ENCODE results near the gene ABI1. TPM values are rescaled to one million over a fixed set of nuclear protein-coding genes. Genes with fewer than 3 reads are reported as not detected.

The ABI1 gene
- total and polyA plus RNA-seq, 2 of the 13 experiments (the other 11 are each of a cell fraction or from before 2014, with no cell fraction given), result 20.9 to 22.9 TPM

GRCh38 chr10:26802527-26802926 lies 58.2 kb downstream of the ABI1 start (continued):
- no peak for TF ChIP-seq ATF2 (CRISPR knock-in tag; IDR thresholded peaks at IDR 0.05)

GRCh38 chr10:26801831-26802230 lies 58.9 kb downstream of the ABI1 start:
- WGBS (ENCODE audit: low lambda C conversion rate), result 95% methylated on average over 3 of the region's 3 CpGs
- ChIA-PET POLR2A (no interaction called here), CTCF (ENCODE audit: low intra/inter-chr PET ratio, low total read pairs) (no interaction called here)
- TF ChIP-seq NFIB (CRISPR knock-in tag; IDR thresholded peaks at IDR 0.05; ENCODE audit: borderline replicate concordance) (no peak), FOXA1 (IDR thresholded peaks at IDR 0.05) (no peak), FOXA1 (CRISPR knock-in tag; IDR thresholded peaks at IDR 0.05) (no peak), ONECUT2 (CRISPR knock-in tag; IDR thresholded peaks at IDR 0.05) (no peak), BCL3 (CRISPR knock-in tag; IDR thresholded peaks at IDR 0.05) (no peak), SRSF4 (IDR thresholded peaks at IDR 0.05; ENCODE audit: low read depth, low read length, poor library complexity, severe bottlenecking) (no peak), ZNF574 (CRISPR knock-in tag; IDR thresholded peaks at IDR 0.05) (no peak), MATR3 (CRISPR knock-in tag; IDR thresholded peaks at IDR 0.05) (no peak), ZBTB33 (CRISPR knock-in tag; IDR thresholded peaks at IDR 0.05) (no peak), ZNF607 (CRISPR knock-in tag; IDR thresholded peaks at IDR 0.05; ENCODE audit: borderline replicate concordance) (no peak), BHLHE40 (IDR thresholded peaks at IDR 0.05; ENCODE audit: low read length) (no peak), ZNF598 (CRISPR knock-in tag; IDR thresholded peaks at IDR 0.05; ENCODE audit: borderline replicate concordance) (no peak), PCBP2 (optimal IDR thresholded peaks at IDR 0.05; ENCODE audit: low read depth, low read length, poor library complexity, severe bottlenecking) (no peak), ZNF841 (CRISPR knock-in tag; IDR thresholded peaks at IDR 0.05; ENCODE audit: borderline replicate concordance) (no peak)
- Histone ChIP-seq H3K9ac (ENCODE audit: insufficient read depth, low read depth, low read length) (no peak overlapping the region), H3K9me3 (ENCODE audit: low read length) (no peaks in the 10 kb centered on the region), H3K4me3 (replicated peaks in 1 of 3; ENCODE audit: insufficient read depth in 1 of 3, low read depth in 2 of 3, low read length in 3 of 3) (no peak overlapping the region), H3K27ac (ENCODE audit: extremely low read length, insufficient read depth, low read length) (no peak overlapping the region), H4K20me1 (ENCODE audit: insufficient read depth, low read length) (0 out of 2 replicates have a peak, but pooled peaks cover 2% of the 10 kb centered on the region), H3K4me2 (ENCODE audit: low read depth, low read length) (no peak overlapping the region), H3K79me2 (ENCODE audit: insufficient read depth, low read length) (peaks cover 27% of the 10 kb centered on the region), H2AFZ (ENCODE audit: low read length) (no peak overlapping the region), H3K27me3 (ENCODE audit: control insufficient read depth in 1 of 2, insufficient read depth in 2 of 2, low read length in 2 of 2) (no peaks in the 10 kb centered on the region), H3K4me1 (ENCODE audit: insufficient read depth, low read length) (peaks cover 13% of the 10 kb centered on the region), H3K36me3 (replicated peaks in 1 of 2; ENCODE audit: control insufficient read depth in 1 of 2, insufficient read depth in 2 of 2, low read length in 2 of 2) (no peaks in the 10 kb centered on the region)
- ATAC-seq, result no peak
- no TSS peak for BruUV-seq (replicated peaks)
- in situ Hi-C loops (cut with HindIII; ENCODE audit: extremely low pct_ligation_motif_present, low pct_unique_long_range_greater_than_20kb), result no loop called here
- no peak for FAIRE-seq
- intact Hi-C loops (cut with micrococcal nuclease; ENCODE audit: unreplicated experiment), result no loop called here
- DNase-seq (ENCODE audit: low spot score), result no peak
